Measurements from ENCODE around the gene NBPF3. TPM values are rescaled to one million over a fixed set of nuclear protein-coding genes. Genes with fewer than 3 reads are reported as not detected.
"Not testable (repeated sequence)": the region's sequence is repeated elsewhere in the genome, so short reads cannot be mapped to it uniquely, and the experiment has no call there.

Gene NBPF3
- total RNA-seq, result 14.2 and 16.0 TPM in 2 replicates

- peak; percentile 68 for DNase-seq (ENCODE audit: low read depth)
These were observed at the start of gene NBPF3 for GRCh38 chr1:21439721-21440629. Gene NBPF3, plus strand, starts transcription at chr1:21440137. Its CDS starts 4,950 bp downstream, at chr1:21445087.

- no peak for DNase-seq (ENCODE audit: low read depth)
These were observed 48.4 kb upstream of the NBPF3 start for GRCh38 chr1:21391497-21391896.

- DNase-seq (ENCODE audit: low read depth), result no peak
These were observed 47.2 kb upstream of the NBPF3 start for GRCh38 chr1:21392587-21393263.

- no peak for DNase-seq (ENCODE audit: low read depth)
These were observed 43.4 kb upstream of the NBPF3 start for GRCh38 chr1:21396516-21396915.

GRCh38 chr1:21397813-21398188 is 42.1 kb upstream of the NBPF3 start:
- DNase-seq (ENCODE audit: low read depth), result no peak

GRCh38 chr1:21401726-21402346 is 38.1 kb upstream of the NBPF3 start:
- DNase-seq (ENCODE audit: low read depth), result not testable (repeated sequence)

GRCh38 chr1:21406659-21407058 is 33.3 kb upstream of the NBPF3 start:
- DNase-seq (ENCODE audit: low read depth), result no peak

GRCh38 chr1:21409897-21410296 is 30.0 kb upstream of the NBPF3 start:
- DNase-seq (ENCODE audit: low read depth), result not testable (repeated sequence)

GRCh38 chr1:21414015-21414414 is 25.9 kb upstream of the NBPF3 start:
- DNase-seq (ENCODE audit: low read depth), result peak; percentile 5

GRCh38 chr1:21420378-21420777 is 19.6 kb upstream of the NBPF3 start:
- DNase-seq (ENCODE audit: low read depth), result not testable (repeated sequence)

- not testable (repeated sequence) for DNase-seq (ENCODE audit: low read depth)
These were observed 18.6 kb upstream of the NBPF3 start for GRCh38 chr1:21421307-21421706.

GRCh38 chr1:21427798-21428480 is 12.0 kb upstream of the NBPF3 start:
- not testable (repeated sequence) for DNase-seq (ENCODE audit: low read depth)

GRCh38 chr1:21428481-21429073 is 11.4 kb upstream of the NBPF3 start:
- not testable (repeated sequence) for DNase-seq (ENCODE audit: low read depth)

GRCh38 chr1:21429210-21429609 is 10.7 kb upstream of the NBPF3 start:
- DNase-seq (ENCODE audit: low read depth), result not testable (repeated sequence)

GRCh38 chr1:21430875-21431274 is 9.1 kb upstream of the NBPF3 start:
- not testable (repeated sequence) for DNase-seq (ENCODE audit: low read depth)

GRCh38 chr1:21434394-21434793 is 5.5 kb upstream of the NBPF3 start:
- no peak for DNase-seq (ENCODE audit: low read depth)

GRCh38 chr1:21435646-21436487 is 4.1 kb upstream of the NBPF3 start:
- DNase-seq (ENCODE audit: low read depth), result no peak

- no peak for DNase-seq (ENCODE audit: low read depth)
These were observed 3.2 kb upstream of the NBPF3 start for GRCh38 chr1:21436488-21437340.

GRCh38 chr1:21437341-21437640 is 2.6 kb upstream of the NBPF3 start:
- DNase-seq (ENCODE audit: low read depth), result no peak
